Measurements from ENCODE around the gene KDM3B. TPM values are rescaled to one million over a fixed set of nuclear protein-coding genes. Genes with fewer than 3 reads are reported as not detected.

KDM3B gene
- total and polyA plus RNA-seq, 9 of the 15 experiments (the other 6 are each of a cell fraction or from before 2014, with no cell fraction given): 13.8 to 62.8 (median 41.9) TPM

DNA sequence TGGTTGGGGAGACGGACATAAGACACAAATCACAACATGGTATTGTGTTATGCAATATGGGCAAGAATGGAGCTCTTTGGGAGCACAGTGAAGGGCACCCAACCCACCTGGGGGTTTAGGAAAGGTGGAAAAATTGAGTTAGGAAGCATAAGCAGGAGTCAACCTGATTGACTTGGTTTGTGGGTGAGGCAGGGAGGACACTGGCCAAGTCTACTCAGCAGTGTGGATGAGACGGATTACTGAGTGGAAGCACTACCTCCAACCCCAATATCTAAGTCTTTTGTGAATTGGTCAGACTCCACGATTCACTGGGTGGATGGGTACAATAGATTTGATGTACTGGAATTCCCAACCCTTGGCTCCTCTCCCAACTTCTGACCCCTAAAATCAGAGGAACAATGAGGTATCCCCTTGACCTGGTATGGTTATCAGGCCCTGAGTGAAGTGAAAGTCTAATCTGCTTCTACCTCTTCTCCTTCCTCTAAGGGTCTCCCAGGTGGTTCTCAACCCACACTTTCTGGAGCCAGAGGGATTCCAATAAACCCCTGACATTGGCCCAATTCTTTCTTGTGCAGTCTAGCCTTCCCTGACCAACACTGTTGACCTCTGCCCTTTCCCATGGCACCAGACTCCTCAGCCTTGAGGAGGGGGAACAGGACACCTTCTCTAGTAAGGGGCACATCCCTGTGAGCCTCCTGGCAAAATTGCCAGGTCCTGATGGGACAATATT is 118.0 kb downstream of the KDM3B start (continued):
- TF ChIP-seq, protein P1, sequence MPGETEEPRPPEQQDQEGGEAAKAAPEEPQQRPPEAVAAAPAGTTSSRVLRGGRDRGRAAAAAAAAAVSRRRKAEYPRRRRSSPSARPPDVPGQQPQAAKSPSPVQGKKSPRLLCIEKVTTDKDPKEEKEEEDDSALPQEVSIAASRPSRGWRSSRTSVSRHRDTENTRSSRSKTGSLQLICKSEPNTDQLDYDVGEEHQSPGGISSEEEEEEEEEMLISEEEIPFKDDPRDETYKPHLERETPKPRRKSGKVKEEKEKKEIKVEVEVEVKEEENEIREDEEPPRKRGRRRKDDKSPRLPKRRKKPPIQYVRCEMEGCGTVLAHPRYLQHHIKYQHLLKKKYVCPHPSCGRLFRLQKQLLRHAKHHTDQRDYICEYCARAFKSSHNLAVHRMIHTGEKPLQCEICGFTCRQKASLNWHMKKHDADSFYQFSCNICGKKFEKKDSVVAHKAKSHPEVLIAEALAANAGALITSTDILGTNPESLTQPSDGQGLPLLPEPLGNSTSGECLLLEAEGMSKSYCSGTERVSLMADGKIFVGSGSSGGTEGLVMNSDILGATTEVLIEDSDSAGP (CRISPR knock-in tag; IDR thresholded peaks at IDR 0.05): no peak
- TF ChIP-seq, protein P2, sequence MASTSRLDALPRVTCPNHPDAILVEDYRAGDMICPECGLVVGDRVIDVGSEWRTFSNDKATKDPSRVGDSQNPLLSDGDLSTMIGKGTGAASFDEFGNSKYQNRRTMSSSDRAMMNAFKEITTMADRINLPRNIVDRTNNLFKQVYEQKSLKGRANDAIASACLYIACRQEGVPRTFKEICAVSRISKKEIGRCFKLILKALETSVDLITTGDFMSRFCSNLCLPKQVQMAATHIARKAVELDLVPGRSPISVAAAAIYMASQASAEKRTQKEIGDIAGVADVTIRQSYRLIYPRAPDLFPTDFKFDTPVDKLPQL (IDR thresholded peaks at IDR 0.05; ENCODE audit: extremely low read depth, insufficient read length): no peak
- TF ChIP-seq, protein P3, sequence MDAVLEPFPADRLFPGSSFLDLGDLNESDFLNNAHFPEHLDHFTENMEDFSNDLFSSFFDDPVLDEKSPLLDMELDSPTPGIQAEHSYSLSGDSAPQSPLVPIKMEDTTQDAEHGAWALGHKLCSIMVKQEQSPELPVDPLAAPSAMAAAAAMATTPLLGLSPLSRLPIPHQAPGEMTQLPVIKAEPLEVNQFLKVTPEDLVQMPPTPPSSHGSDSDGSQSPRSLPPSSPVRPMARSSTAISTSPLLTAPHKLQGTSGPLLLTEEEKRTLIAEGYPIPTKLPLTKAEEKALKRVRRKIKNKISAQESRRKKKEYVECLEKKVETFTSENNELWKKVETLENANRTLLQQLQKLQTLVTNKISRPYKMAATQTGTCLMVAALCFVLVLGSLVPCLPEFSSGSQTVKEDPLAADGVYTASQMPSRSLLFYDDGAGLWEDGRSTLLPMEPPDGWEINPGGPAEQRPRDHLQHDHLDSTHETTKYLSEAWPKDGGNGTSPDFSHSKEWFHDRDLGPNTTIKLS (IDR thresholded peaks at IDR 0.05; ENCODE audit: borderline replicate concordance, low read depth): 0 out of 2 replicates have a peak, but pooled peaks have one; percentile 19
- no peak for TF ChIP-seq NRF1 (conservative IDR thresholded peaks at IDR 0.05 in 1 of 2, IDR thresholded peaks at IDR 0.05 in 1 of 2)
- TF ChIP-seq ZNF133 (CRISPR knock-in tag; IDR thresholded peaks at IDR 0.05): no peak
- TF ChIP-seq BDP1 (IDR thresholded peaks at IDR 0.05; ENCODE audit: insufficient read depth, insufficient read length): no peak
- TF ChIP-seq KAT2B (IDR thresholded peaks at IDR 0.05; ENCODE audit: low read depth, low read length): no peak
- no peak for TF ChIP-seq NFRKB (IDR thresholded peaks at IDR 0.05; ENCODE audit: low read depth)
- TF ChIP-seq TARDBP (IDR thresholded peaks at IDR 0.05): no peak
- no peak for TF ChIP-seq SAFB (IDR thresholded peaks at IDR 0.05; ENCODE audit: borderline replicate concordance, low read depth, low read length)
- TF ChIP-seq SOX6 (IDR thresholded peaks at IDR 0.05): no peak
- TF ChIP-seq, protein P4, sequence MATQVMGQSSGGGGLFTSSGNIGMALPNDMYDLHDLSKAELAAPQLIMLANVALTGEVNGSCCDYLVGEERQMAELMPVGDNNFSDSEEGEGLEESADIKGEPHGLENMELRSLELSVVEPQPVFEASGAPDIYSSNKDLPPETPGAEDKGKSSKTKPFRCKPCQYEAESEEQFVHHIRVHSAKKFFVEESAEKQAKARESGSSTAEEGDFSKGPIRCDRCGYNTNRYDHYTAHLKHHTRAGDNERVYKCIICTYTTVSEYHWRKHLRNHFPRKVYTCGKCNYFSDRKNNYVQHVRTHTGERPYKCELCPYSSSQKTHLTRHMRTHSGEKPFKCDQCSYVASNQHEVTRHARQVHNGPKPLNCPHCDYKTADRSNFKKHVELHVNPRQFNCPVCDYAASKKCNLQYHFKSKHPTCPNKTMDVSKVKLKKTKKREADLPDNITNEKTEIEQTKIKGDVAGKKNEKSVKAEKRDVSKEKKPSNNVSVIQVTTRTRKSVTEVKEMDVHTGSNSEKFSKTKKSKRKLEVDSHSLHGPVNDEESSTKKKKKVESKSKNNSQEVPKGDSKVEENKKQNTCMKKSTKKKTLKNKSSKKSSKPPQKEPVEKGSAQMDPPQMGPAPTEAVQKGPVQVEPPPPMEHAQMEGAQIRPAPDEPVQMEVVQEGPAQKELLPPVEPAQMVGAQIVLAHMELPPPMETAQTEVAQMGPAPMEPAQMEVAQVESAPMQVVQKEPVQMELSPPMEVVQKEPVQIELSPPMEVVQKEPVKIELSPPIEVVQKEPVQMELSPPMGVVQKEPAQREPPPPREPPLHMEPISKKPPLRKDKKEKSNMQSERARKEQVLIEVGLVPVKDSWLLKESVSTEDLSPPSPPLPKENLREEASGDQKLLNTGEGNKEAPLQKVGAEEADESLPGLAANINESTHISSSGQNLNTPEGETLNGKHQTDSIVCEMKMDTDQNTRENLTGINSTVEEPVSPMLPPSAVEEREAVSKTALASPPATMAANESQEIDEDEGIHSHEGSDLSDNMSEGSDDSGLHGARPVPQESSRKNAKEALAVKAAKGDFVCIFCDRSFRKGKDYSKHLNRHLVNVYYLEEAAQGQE (IDR thresholded peaks at IDR 0.05; ENCODE audit: borderline replicate concordance): 0 out of 2 replicates have a peak, but pooled peaks have one; percentile 4
- TF ChIP-seq, protein P4 (CRISPR knock-in tag; IDR thresholded peaks at IDR 0.05; ENCODE audit: low read depth): no peak
- no peak for TF ChIP-seq HMG20B (CRISPR knock-in tag; IDR thresholded peaks at IDR 0.05)
